Smooth muscle cell of bladder (primary cell): Measurements from ENCODE around the gene IRF6. TPM values are rescaled to one million over a fixed set of nuclear protein-coding genes. Genes with fewer than 3 reads are reported as not detected.

Experiments
- total RNA-seq: library from RNA; depleted of rRNA; stranded (reverse); fragments of >200 nt; gene quantifications from 2 replicates; pipeline ENCODE4 v1.2.3, GENCODE V29; 2014

Gene IRF6
- total RNA-seq: 0.09 and 0.14 TPM in 2 replicates

DNA sequence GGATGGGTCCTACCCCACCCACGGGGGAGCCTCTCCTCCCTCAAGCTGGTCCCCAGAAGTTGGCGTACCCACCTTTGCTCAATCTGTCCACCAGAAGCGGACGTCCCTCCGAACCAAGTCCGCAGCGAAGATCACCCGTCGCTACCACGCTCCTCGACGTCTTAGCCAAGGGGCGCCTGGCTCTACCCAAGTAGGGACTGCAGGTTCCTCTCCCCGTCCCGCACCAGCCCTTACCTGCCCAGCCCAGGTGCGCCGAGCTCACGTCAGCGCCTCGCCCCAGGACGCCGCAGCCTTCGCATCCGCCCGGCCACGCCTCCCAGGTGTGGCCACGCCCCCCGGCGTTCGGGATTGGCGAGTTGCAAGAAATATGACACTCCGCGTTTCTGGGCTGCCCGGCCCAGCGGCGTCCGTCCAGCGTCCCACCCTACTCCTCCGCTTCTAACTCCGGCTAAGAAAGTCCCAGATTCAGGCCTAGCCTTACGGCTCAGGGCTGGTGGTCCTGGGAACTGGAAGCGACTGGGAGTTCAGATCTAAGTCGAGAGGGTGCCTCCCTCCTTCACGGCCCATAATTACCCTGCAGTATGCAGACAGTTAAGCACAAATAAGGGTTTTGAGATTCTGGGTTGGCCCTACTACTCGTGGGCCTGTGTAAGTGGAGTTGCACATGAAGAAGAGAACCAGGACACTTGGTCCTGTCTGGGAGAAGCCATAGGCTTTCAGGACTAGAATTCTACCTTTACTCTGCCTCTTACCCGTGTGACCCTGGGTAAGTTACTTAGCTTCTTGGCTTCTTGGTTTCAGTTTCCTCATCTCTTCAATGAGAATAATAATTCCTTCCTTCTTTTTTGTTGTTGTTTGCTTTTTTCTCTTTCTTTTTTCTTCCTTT is at the start of gene IRF6:
IRF6 (minus strand) TSS at position 268 of the 886 bp plus-strand sequence. CDS start 4,729 bp downstream, outside the sequence.

GRCh38 chr1:209827384-209828262 is 21.7 kb upstream of the IRF6 start, which contains the start of gene UTP25:
UTP25 (plus strand) TSS chr1:209827972; CDS start chr1:209828064, 92 bp downstream.

DNA sequence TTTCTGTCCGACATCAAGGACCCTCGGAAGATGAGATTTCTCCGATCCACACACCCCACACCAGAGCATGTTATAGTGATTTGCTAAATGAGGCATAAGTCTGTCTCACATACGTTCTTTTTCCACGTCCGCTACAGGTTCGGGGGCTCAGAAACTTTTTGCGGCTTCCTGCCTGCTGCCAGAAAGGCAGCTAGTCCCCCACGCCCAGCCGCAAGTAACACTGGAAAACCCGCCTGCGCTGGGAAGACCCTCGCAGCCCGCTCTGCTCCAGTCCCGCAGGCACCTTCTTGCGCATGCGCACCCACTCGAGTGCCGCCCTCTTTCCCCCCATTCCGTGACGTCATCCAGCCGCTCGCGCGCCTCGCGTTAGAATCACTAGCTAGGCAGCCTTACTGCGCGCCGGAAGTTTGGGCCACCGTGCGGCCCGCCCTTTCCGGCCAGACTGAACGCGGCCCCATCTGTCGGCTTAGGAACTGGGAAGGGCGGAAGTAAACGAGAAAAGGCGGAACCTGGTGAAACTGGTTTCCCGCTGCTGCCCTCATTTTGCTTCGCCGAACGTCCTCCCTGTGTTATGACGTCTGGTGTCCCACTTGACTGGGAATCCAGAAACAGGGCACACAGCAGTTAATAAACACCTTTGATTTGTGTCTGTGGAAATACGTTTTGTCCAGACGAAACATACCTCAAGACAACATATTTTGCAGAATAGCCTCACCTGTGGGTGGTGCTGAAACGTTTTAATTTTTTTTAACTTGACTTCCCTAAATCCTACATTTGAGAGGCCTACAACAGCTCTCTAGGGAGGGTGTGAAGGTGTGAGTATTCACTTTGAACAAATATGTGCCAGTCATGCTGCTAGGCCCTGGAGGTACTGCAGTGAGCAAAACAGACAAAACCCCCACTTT is 21.4 kb downstream of the IRF6 start, which contains the start of gene C1orf74:
C1orf74 (minus strand) TSS at position 295 of the 905 bp plus-strand sequence. CDS start 925 bp downstream, outside the sequence.

DNA sequence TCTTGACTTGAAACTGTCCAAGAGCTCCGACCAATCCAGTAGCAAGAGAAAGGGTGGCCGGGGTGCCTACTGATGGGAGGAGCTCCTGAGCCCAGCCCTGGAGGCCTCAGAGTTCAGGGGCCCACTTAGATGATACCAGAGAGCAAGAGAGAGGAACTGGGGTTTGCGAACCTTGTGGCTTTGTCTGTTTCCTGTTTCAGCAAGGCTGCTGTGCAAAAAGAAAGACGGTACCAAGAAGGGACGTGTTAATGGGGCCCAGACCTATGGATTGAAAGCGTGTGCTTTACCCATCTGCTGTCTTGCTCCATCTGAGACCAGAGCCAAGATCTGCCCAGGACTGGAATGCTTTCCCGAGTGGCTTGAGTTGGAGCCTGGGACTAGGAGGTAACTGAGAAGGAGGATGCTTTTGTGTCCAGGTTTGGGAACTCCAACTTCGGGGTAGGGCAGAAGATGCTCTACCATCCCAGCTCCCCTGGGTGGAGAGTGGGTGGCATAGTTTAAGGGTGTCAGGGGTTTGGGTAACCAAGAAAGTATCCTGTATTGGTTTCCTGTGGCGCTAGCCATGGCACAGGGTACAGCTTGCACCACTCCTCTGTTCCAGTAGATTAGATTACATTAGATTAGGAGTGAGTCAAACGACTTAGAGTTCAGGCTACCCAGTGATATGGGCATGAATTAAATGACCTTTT is 49.9 kb downstream of the IRF6 start, which contains the start of gene TRAF3IP3:
TRAF3IP3 (plus strand) TSS at position 128 of the 689 bp plus-strand sequence. CDS start 3,987 bp downstream, outside the sequence.

Other genes with a start within 250 kb of the IRF6 start
- 0.28 and 0.83 TPM in 2 replicates for gene CAMK1G, start 222.4 kb downstream of the IRF6 start, total RNA-seq
- 7.1 and 9.3 TPM in 2 replicates for gene LAMB3, start 153.7 kb downstream of the IRF6 start, total RNA-seq
- 38.9 and 55.8 TPM in 2 replicates for gene G0S2, start 130.7 kb downstream of the IRF6 start, total RNA-seq
- 137 and 168 TPM in 2 replicates for gene HSD11B1, start 101.3 kb downstream of the IRF6 start, total RNA-seq
- gene TRAF3IP3, start 50.1 kb downstream of the IRF6 start, total RNA-seq: under 0.01 and 0.28 TPM in 2 replicates
- 2.0 and 2.3 TPM in 2 replicates for gene C1orf74, start 21.6 kb downstream of the IRF6 start, total RNA-seq
- 3.6 and 5.9 TPM in 2 replicates for gene UTP25, start 21.8 kb upstream of the IRF6 start, total RNA-seq
- 0.65 and 1.8 TPM in 2 replicates for gene SYT14, start 132.1 kb upstream of the IRF6 start, total RNA-seq